Activated CD8-positive, alpha-beta memory T cell treated with anti-CD3 and anti-CD28 coated beads, Interleukin-2, amount 50 U/mL, for 24 hours (primary cell): ENCODE measurements around the gene C10orf90.

Source experiments
- DNase-seq: peaks from one replicate; pipeline ENCODE4 v3.0.0-alpha.2; 2020; ENCODE audit errors: extremely low read depth

The C10orf90 gene

DNA sequence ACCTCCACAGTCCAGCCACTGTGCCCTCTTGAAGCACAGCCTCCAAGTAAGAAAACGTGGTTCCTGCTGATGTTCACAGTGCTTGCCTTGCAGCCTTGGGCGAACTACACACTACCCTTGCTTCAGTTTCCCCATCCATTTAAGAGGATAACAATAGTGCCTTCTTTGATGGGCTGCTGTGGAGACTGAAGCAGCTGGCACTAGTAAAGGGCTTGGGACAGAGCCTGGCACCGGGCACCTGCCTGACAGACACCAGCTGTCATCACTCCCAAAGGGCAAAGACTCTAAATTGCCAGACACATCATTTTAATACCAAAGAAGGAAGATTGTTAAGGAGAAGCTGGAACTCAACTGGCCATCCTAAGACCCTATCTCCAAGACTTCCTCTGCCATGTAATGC is 3.1 kb upstream of the C10orf90 start:
- DNase-seq, result no peak

- no peak for DNase-seq
Measured at GRCh38 chr10:126671402-126671975, 996 bp upstream of the C10orf90 start.

DNA sequence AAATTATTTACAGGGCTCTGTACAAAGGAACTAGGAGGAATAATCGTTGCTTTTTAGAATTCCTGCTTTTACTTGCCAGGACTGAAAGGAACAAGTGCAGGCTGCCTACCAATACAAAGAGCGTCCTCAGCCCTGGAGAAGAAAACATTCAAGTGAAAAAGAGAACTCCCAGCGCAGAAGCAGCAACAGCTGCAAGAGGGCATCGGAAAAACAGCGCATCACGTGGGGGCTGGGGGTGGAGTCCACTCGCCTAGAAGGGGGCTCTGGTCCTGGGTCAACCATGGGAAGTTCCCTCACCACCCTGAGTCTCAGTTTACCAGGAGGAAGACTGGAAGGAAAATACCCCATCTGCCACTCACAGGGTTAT is 385 bp upstream of the C10orf90 start:
- no peak for DNase-seq

- DNase-seq, result no peak
Measured at GRCh38 chr10:126669168-126669567, 1.3 kb downstream of the C10orf90 start.

DNA sequence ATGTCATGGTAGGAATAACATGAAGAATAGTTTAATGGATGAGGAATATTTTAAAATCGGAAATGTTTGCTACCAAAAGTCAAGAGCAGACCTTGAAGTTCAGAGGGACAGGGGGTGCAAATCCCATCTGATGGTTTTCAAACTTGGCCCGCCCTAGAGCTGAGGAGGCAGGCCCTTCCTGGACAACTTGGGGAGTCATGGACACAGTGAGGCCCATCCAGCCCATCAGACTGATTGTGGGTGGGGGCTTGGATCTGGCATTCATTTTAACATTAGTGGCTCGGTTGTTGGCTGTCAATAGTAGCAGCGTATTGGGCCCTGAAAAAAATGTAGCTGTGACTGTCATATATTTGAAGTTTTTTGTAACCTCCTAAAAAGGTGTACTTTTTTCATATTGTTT is 2.0 kb downstream of the C10orf90 start:
- DNase-seq, result no peak

GRCh38 chr10:126667568-126667967 is 2.9 kb downstream of the C10orf90 start:
- DNase-seq, result no peak

- no peak for DNase-seq
Measured at GRCh38 chr10:126665207-126665606, 5.3 kb downstream of the C10orf90 start.

DNA sequence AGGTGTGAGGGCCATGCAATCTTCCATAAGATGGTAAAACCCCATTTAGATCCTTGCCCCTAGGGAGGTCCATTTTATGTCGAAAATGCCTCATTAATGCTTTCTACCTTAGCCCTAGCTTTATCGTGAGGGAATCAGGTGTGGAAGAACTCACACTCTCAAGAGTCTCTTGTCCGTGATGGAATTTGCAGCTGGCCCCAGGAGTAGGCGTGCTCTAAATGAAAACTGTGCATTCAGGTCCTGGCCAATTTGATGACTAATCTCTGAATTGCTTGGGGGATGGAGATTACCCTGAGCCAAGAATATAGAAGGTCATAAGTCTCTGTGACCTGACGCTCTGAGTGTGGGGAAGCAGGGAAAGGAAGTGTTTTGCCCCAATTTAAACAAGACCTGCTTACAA is 6.6 kb downstream of the C10orf90 start:
- no peak for DNase-seq

GRCh38 chr10:126663328-126663727 is 7.2 kb downstream of the C10orf90 start:
- no peak for DNase-seq

- DNase-seq, result no peak
Measured at GRCh38 chr10:126661841-126662515, 8.5 kb downstream of the C10orf90 start.

DNA sequence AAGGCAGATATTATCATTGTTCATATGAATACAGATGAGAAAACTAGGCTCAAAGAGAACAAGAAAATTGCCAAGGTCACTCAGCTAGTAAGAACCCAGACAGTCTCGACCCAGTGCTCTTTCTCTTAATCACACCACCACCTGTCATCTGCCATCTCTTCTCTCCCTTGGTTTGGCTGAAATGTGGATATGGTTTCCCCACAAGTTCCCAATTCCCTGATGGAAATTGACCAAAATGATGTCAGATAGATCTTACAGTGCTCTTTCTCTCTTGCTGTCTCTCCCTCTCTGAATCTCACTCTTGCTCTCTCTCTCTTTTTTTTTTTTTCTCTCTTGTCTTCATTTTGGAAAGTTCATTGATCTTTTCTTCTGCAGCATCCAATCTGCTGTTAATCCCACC is 9.1 kb downstream of the C10orf90 start:
- no peak for DNase-seq

- DNase-seq, result no peak
Measured at GRCh38 chr10:126659750-126660149, 10.7 kb downstream of the C10orf90 start.

DNA sequence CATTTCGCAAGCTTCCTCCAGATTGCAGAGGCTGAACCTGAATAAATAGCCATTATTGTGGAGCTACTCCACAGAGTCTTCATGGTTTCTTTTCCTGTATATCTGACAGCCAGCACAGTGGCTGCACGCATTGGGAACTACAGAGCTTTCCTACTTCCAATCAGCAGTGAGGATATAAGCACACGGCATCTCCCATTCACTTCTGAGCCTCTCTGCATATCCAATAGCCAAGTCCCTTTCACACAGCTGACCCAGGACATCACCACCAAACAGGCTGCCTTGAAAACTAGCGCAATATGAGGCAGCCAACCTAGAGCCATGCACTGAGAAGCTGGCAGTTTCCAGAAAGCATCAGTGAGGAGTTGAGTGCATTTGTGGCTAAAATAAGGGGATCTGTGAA is 11.6 kb downstream of the C10orf90 start:
- no peak for DNase-seq

- no peak for DNase-seq
Measured at GRCh38 chr10:126654579-126654978, 15.9 kb downstream of the C10orf90 start.

- DNase-seq, result no peak
Measured at GRCh38 chr10:126651467-126651866, 19.0 kb downstream of the C10orf90 start.

DNA sequence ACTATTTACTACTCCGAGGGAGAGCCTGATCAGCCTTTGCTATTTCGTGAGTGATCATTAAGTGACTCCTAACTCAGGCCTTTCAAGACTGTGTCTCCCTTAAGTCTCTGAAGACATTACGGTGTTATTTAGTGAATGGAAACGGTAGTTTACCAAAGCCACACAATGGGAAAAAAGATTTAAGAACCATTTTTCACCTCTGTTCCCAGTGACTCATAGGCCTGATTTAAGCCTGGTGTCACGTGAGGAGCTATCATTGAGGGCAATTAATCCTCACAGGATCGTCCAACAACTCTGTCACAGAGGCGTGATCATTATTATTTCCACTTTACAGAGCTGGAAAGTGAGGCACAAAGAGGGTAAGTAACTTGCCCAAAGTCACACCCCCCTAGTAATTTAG is 20.3 kb downstream of the C10orf90 start:
- DNase-seq, result no peak

- no peak for DNase-seq
Measured at GRCh38 chr10:126647116-126647515, 23.4 kb downstream of the C10orf90 start.

- no peak for DNase-seq
Measured at GRCh38 chr10:126646110-126646509, 24.4 kb downstream of the C10orf90 start.

- no peak for DNase-seq
Measured at GRCh38 chr10:126640401-126640800, 30.1 kb downstream of the C10orf90 start.

GRCh38 chr10:126639084-126639483 is 31.4 kb downstream of the C10orf90 start:
- DNase-seq, result no peak

DNA sequence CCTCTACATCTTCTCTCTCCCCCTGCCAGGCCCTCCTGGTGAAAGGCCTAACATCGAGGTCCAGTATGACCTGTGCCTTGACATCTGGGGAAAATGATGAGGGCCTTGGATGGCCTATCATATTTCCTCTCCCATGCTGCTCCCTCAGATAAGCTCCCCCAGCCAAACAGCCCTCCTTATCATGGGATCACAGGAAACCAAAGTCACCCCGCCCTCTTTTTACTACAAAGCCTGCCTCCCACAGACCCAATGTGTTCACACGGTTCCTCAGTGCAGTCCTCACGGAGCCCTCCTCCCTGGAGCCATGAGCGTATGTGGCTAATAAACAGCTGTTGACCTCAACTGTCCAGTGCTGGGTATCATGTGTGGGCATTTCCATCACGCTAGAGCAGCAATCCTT is 32.0 kb downstream of the C10orf90 start:
- no peak for DNase-seq

GRCh38 chr10:126637501-126637900 is 33.0 kb downstream of the C10orf90 start:
- no peak for DNase-seq

DNA sequence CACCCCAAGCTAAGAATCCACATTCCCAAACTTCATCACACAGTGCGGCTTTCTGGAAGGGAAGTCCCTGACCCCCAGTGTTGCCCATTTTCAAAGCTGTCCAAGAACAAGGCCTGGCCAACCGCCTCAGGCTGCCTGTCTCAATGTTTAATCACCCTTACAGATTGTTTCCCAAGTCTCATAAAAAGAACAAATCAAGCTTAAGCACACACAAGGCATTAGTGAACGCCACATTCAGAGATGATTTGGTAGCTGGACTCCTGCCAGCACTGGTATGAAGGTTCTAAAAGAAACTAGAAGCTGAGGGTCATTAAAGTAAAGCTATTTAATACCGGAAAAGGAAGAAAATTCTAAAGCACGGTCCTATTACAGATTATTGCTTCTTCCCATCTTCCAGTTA is 35.6 kb downstream of the C10orf90 start:
- DNase-seq, result no peak

GRCh38 chr10:126634347-126634746 is 36.1 kb downstream of the C10orf90 start:
- DNase-seq, result no peak
